HG03439 (cell line): ENCODE measurements around the gene MAPK7.
"Not testable (repeated sequence)": the region's sequence is repeated elsewhere in the genome, so short reads cannot be mapped to it uniquely, and the experiment has no call there.

ENCODE experiments used
- ATAC-seq: cut with Tn5 transposase; IDR thresholded peaks from one replicate; pipeline ENCODE4 v1.9.1; 2021; ENCODE audit warnings: mild to moderate bottlenecking, moderate library complexity; ENCODE audit not compliant: unreplicated experiment

MAPK7 gene

DNA sequence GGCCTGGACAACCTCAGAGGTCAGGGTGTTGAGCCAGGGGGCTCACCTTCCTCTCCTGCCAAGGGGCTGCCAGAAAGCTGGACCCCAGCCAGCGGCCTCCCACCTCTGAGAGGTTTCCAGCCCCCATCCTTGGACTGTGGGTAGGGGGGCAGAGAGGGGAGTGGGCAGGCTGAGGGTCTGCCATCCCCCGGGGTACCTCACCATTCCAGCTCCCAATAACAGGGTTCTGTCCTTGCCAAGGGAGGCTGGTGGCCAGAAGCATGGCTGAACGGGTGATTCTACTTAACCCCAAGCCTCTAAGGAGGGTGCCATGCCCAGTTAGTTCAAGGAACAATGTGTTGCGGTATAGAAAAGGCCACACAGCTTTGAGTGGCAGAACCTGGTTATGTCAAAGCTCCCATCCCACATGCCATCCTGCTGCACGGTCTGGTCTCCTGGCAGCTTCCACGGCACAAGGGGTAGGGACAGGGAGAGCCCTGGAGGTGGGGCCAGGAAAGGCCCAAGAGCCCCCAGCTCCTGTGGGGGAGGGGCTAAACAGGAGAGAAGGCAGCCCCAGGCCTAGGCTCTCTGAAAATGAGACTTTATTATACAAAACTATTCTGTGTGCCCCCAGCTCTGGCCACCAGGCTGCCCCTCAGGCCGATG, 35.6 kb upstream of the MAPK7 start:
- ATAC-seq, result no peak

DNA sequence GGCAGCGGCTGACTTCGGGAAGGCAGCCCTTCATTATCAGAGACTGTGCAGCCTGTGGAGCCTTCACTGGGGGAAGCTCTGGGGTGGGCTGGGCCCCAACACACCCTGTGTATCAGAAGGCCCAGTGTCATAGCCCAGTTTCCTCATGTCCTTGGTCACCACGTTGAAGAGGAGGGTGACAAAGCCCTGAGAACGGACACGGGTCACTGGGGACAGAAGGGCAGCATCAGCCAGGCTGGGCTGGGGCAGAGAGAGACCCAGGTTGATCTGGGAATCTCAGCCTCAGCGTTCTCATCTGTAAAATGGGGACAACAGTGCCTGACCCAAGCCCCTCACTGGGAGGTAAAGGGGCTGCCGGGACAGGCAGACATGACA, 35.1 kb upstream of the MAPK7 start:
- ATAC-seq, result no peak

DNA sequence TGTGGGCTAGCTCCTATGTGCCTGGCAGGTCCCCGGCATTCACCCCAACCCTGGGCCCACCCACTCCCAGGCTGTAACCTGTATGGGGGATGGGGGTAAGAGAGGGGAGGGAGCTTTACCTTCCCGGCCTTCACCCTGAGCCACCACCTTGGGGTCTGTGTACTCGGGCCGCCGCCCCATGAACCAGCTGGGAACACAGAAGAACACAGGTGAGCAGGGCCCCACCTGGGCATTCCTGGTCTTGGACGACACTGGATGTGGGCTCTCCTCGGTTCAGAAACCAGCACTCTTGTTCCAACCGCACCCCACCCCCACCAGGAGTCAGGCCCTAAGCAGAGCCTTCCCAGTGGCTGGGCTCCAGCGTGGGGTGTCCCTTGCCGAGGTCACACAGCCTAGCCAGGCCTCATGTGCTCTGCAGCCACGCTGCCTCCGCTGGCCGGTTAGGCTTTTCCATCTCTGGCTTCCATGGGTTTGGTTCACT, 34.6 kb upstream of the MAPK7 start:
- ATAC-seq, result no peak

DNA sequence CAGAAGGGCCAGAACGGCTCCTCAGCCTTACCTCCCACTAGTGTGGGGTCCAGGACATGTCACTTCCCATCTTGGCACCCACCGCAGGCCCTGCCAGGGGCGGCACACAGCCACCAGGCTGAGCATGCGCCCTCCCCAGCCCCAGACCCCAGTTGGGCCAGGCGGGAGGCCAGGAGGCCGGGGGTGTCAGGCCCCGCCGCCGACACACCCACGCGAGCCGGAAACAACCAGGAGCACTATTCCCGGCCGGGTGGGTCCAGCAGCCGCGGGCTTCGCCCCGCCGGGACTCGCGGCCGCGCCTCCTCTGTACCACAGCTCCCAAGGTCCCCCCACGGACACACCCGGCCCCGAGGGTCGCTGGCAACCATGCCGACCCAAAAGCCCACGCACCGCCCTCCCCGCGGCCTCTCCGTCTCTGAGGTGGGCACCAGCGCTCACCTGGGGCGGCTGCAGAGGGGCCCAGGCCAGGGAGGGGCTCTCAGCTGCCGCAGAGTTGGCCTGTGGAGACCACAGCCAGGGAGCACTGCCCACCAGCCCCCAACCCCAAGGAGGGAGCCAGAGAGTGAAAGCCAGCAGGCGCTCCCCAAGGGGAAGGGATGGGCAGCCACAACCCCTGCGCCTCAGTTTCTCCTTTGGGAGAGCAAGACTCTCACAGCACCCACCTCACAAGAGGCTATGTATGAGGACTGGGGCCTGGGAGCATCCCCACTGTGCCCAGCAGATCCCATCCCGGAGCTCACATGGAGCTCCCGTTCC, 33.8 kb upstream of the MAPK7 start:
- ATAC-seq, result no peak

DNA sequence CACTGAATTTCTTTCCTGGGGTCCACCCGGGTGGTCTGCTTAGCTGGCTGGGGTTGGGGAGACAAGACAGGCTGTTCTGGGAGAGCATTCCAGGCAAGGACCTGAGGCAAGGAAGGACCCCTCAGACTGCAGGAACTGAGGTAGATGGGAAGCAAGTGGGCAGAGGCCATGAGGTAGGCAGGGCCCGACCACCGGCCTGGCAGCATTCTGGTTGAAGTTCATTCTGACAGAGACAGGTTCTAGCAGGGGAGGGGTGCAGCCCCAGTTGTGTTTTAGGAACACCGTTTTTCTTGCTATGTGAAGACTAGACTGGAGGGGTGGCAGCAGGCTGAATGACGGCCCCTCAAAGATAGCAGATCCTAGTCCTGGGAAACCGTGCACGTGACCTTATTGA, 33.2 kb upstream of the MAPK7 start:
- ATAC-seq, result no peak

DNA sequence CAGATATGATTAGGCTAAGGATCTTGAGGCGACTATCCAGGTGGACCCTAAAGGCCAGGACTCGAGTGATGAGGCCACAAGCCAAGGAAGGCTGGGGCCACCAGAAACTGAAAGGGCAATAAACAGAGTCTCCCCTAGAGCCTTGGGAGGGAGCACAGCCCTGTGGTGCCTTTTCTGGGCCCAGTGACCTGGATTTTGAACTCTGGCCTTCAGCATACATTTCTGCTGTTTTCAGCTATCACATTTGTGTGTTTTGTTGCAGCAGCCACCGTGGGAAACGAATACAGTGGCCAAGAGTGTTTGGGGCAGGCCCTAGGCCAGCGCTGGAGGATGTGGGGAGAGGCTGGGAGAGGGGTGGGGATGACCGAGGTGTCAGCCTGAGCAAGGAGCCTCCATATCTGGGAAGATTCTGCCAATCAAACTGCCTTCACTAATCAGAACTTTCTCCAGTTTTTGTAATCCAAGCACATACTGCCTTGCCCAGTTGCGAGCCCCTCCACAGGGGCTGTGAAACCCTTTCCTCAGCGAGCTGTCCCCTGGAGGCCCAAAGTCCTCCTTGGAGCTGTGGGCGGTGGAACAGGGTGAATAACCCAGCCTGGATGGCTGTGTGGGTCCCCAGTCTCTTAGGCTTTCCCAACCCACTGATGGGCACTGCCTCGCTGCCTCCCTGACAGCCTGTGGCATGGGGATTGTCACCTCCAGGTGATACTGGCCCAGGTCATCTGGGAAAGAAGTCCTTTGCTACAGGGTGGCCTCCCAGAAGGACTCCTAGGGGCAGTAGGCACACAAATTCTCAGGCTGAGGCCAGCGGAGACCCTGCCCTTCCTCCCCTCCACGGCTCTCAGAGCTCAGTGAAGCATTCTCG, 32.6 kb upstream of the MAPK7 start:
- no peak for ATAC-seq

DNA sequence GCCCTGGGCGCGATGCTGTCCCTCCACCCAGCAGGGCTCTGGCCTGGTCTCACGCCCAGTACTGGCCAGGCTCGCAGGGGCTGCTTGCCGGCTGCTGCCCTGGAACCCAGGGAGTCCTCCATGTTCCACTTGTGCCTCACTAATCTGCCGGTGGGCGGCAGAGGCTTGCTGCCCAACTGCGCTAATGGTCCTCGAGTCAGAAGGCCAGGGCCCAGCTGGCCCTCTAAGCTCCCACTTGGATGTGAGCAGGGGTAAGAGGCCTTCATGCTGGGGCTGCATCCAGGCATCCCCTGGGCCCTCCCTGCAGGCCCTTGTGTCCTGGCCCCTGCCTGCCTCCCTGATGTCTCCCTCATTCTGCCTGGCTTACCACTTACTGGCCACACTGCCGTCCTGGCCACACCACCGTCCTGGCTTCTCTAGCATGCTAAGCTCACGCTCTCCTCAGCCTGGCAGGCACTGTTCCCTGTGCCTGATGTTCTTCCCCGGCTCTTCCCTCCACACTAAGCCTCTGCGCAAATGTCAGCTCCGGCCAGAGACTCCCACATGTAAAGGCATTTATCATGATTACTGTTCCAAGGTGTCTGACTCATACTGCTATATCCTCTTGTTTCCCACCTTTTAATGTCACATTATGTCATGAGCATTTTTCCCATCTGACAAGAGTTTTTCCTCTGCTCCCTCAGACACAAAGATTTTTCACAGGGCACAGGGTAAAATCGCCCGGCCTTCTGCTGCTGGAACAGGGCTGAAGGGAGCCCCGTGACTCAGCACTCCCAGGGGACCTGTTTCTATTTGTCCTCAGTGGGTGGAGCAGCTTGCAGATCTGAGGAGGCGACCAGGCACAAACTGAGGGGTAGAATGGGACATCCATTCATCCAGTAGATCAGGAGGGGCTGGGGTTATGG, 31.7 kb upstream of the MAPK7 start:
- no peak for ATAC-seq

DNA sequence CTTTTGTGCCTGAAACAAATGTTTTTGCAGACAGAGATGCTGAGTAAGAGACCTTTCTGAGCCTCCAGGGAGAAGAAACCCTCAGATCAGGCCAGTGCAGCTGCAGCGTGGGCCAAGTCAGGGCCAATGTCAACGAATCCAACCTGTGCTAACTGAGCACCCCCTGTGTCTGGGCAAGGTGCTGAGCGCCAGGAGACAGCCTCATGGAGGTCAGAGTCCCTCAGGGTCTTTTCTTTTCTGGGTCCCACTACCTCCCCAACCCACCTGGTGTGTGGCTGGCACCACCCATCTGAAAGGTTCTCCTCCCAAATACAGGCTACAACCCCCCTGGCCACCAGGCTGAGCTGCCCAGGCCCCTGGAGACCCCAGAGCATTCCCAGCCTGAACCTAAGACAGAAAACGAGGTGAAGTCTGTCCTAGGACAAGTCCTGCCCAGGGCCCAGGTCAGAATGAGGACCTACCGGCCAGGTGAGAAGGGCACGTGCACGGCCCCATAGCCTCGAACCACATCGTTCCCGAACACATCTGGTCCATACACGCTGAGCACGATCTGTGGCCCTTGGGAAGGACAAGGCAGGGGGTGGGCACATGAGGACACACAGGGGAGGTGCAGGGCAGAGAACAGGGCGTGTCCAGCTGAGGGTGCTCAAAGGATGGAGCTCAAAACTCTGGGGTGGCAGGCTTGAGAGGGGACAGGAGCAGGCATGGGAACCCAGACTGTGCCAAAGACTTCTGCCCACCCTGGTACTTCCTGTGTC, 30.8 kb upstream of the MAPK7 start:
- no peak for ATAC-seq

DNA sequence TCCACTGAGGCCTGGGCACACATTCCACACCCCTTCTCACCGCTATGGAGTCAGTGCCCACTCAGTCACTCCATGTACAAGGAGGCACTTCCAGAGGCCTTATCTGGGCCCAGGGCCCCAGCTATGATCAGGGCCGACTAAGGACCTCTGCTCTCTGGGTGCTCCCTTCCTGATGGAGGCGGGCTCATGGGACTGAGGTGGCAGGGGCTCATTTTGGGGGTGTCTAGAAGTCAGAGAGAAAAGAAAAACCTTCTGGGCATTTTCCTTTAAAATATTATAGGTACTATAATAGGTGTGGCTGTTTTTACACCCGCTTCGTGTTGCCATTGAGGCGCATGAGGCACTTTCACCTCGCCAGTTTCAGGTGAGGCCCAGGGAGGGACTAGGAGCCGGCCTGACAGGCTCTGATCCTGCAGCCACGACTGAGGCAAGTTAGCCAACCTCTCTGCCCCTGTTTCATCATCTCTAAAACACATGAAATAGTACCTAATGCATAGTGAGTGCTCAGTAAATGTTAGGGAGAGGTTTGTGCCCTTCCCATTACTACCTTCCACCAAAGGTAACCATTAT, 30.1 kb upstream of the MAPK7 start:
- no peak for ATAC-seq

DNA sequence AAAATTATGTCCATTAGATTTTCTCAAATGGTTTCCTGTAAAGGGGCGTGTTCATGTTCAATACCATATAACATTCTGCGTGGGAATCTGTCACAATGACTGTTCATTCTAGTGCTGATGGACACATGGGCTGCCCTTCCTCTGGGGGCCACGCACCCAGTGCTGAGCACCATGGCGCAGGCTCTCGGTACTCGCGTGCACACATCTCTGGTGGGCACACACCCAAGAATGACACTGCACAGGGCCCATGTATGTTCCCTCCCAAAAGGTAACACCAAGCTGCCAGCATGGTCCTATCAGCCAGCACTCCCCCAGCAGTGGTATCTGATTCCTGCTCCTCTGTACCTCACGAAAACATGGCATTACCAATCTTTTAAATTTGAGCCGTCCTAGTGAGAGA, 29.5 kb upstream of the MAPK7 start:
- no peak for ATAC-seq

DNA sequence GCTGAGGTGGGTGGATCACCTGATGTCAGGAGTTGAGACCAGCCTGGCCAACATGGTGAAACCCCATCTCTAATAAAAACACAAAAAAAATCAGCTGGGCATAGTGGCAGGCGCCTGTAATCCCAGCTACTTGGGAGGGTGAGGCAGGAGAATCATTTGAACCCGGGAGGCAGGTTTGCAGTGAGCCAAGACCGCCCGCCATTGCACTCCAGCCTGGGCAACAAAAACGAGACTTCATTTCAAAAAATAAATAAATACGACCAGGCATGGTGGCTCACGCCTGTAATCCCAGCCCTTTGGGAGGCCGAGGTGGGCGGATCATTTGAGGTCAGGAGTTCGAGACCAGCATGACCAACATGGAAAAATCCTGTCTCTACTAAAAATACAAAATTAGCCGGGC, 24.9 kb upstream of the MAPK7 start:
- not testable (repeated sequence) for ATAC-seq

DNA sequence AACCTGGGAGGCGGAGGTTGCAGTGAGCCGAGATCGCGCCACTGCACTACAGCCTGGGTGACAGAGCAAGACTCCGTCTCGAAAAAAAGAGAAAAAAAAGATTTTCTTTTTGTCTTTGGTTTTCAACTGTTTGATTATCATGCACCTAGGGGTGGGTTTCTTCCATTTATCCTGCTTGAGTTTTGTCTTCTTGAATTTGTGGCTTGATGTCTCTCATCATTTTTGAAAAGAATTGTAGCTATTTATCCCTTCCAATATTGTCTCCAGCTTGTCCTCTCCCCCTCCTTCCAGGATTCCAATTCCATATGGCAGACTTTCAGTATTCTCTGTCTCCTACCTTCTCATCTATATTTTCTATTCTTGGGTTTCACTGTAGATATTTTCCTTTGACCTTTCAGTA, 23.6 kb upstream of the MAPK7 start:
- ATAC-seq, result no peak

DNA sequence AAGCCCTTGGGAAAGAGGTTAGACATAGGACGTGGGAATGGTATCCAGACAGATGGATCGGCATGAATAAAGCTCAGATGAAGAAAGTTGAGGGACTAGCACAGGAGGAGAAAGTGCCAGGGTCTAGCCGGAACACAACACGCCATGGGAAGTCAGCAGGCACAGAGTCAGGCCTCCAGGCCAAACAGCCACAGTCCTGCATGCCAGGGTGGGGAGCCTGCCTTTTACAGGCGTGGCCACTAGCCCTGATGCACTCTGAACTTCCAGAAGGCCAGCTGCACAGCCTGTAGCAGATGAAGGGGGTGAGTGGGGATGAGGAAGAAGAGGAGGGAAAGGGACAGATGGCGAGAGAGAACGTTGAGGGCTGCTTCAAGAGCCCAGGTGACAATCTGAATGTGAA, 20.9 kb upstream of the MAPK7 start:
- no peak for ATAC-seq

DNA sequence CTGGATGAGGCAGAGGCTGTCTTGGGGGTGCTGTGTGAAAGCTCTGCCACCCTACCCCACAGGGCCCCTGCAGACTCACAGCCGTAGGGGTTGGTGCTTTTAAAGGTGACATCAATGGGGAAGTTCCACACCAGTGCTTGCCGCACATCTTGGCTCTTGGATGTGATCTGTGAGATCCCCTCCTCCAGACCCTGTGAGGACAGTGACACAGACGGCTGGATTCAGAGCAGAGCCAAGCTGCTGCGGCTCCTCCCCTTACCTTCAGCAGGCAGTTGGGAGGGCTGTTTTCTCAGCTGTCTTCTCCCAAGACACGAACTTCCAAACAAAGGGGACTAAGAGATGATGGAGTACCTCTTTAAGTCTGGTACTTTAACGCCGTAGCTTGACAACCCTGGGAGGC, 20.5 kb upstream of the MAPK7 start:
- ATAC-seq, result no peak

DNA sequence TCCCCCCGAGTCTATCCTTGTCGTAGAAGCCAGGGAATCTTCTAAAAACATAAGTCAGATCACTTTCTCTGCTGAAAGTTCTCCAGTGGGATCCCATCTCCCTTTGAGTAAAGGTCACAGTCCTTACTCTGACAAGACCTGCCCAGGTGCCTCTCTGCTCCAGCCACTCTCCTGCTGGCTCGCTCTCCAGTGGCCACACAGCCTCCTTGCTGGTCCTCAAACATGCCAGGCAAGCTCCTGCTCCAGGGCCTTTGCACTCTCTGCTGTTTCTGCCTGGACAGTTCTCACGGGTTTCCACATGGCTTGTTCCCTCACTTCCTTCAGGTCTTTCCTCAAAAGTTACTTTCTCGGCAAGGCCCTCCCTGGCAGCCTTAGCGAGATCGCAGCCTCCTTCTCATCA, 19.1 kb upstream of the MAPK7 start:
- no peak for ATAC-seq

DNA sequence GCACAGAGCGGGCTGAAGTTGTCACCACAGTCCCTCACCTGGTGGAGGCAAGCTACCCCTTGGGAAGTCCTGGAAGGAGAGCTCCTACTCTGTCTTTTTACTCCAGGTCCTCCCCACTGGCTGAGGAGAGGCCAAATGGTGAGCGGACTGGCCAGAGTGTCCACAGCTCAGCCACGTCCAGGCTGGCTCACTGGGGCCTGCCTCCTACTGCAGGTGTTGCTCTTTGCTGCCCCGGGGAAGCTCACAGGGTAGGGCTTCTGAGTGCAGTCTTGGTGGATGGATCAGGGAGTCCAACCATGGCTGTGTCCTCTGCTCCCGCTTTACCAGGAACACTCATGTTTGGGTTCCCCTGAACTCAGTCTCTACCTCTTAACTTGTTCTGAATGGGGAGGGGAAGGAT, 18.4 kb upstream of the MAPK7 start:
- no peak for ATAC-seq

DNA sequence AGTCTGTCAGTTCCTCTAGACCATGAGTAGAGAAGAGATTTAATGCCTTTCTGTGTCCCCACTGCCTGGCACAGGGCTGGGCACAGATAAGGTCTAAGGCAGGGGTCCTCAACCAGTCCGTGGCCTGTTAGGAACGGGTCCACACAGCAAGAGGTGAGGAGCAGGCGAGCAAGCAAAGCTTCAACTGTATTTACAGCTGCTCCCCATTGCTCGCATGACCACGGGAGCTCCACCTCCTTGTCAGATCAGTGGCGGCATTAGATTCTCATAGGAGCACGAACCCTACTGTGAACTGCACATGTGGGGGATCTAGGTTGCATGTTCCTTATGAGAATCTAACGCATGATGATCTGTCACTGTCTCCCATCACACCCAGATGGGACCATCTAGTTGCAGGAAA, 17.5 kb upstream of the MAPK7 start:
- no peak for ATAC-seq

DNA sequence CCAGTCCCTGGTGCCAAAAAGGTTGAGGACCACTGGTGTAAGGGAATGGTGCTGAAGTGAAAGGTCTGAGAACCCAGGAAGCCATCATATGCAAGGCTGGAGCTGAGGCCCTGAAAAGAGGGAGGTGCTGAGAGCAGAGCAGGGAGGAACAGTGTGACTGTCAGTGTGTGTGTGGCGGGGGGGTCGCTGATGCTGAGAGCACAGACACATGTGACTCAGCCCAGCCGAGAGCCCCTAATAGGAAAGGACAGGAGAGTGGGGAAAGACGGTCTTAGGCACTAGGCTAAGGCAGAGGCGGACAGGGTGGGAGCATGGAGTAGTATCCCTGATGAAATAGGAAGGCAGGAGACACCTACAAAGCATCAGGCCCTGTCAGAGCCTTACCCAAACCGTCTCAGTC, 17.0 kb upstream of the MAPK7 start:
- no peak for ATAC-seq

DNA sequence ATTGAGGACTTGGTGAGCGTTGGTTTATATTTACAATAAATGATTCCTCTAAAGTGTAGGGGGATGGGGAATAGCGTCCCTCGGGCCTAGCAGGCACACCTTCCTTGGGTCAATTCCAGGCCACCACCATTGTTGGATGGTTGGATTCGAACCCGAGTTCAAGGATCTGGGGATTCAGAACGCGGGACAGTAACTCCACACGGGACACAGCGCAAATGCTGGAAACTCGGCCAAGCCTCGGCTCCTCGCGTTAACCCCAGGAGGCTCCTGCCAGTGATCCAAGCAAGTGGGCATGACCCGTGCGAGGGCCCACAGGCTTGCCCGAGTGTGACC, 16.4 kb upstream of the MAPK7 start:
- no peak for ATAC-seq
